ENCODE measurements around the gene MESD.

MESD gene

GRCh38 chr15:80932513-80932815 is 57.2 kb downstream of the MESD start:
- no peak for ATAC-seq

- no peak for ATAC-seq
Observed at GRCh38 chr15:80931721-80932512, 57.7 kb downstream of the MESD start.

- no peak for ATAC-seq
Observed at GRCh38 chr15:80931191-80931590, 58.4 kb downstream of the MESD start.

GRCh38 chr15:80929689-80930088 is 59.9 kb downstream of the MESD start:
- ATAC-seq: no peak

- ATAC-seq: no peak
Observed at GRCh38 chr15:80929225-80929624, 60.4 kb downstream of the MESD start.

GRCh38 chr15:80926126-80926525 is 63.5 kb downstream of the MESD start:
- ATAC-seq: no peak

GRCh38 chr15:80925597-80926059 is 64.0 kb downstream of the MESD start:
- no peak for ATAC-seq

- ATAC-seq: no peak
Observed at GRCh38 chr15:80924278-80924677, 65.3 kb downstream of the MESD start.

GRCh38 chr15:80923668-80924067 is 66.0 kb downstream of the MESD start:
- ATAC-seq: peak; percentile 46 to 68

GRCh38 chr15:80921736-80922410 is 67.7 kb downstream of the MESD start:
- ATAC-seq: no peak

- peak in 1 of 2 donors; percentile 17 for ATAC-seq
Observed at GRCh38 chr15:80920271-80920699, 69.3 kb downstream of the MESD start.

- no peak for ATAC-seq
Observed at GRCh38 chr15:80918196-80918783, 71.3 kb downstream of the MESD start.

GRCh38 chr15:80916056-80916455 is 73.6 kb downstream of the MESD start:
- ATAC-seq: no peak

GRCh38 chr15:80915472-80915871 is 74.1 kb downstream of the MESD start:
- ATAC-seq: no peak

- no peak for ATAC-seq
Observed at GRCh38 chr15:80913541-80913940, 76.1 kb downstream of the MESD start.

GRCh38 chr15:80912673-80913072 is 76.9 kb downstream of the MESD start:
- ATAC-seq: no peak

- no peak for ATAC-seq
Observed at GRCh38 chr15:80911821-80912220, 77.8 kb downstream of the MESD start.

- ATAC-seq: no peak
Observed at GRCh38 chr15:80906159-80906766, 83.4 kb downstream of the MESD start.

GRCh38 chr15:80904998-80905397 is 84.6 kb downstream of the MESD start:
- no peak for ATAC-seq

- ATAC-seq: no peak
Observed at GRCh38 chr15:80902298-80902801, 87.3 kb downstream of the MESD start.

GRCh38 chr15:80898040-80898439 is 91.6 kb downstream of the MESD start:
- no peak for ATAC-seq
